Right lobe of liver (tissue), 4 donors: ENCODE results near the gene NAV1.

ENCODE experiments used
- POLR2A ChIP-seq: fragments of 450-650 bp; IDR thresholded peaks from one replicate; pipeline ENCODE4 v1.6.1; 2017; ENCODE audit warnings: antibody characterized with exemption, mild to moderate bottlenecking
- TF ChIP-seq, protein P1 (sequence below), 4 donors: fragments of 200-600 bp in 3 of 4; fragments of 450-650 bp in 1 of 4; IDR thresholded peaks; one replicate each; pipeline versions ENCODE4 v1.5.1 to v1.8.0; 2016 to 2022; ENCODE audit warnings: antibody characterized with exemption in 4 of 4, mild to moderate bottlenecking in 2 of 4
- donor health status: DM: no; HTN: no; CAD: no.
- donor health status: DM: no; HTN: no; CAD: no.
- donor health status: DM: no; HTN: yes; CAD: no.

DNA sequence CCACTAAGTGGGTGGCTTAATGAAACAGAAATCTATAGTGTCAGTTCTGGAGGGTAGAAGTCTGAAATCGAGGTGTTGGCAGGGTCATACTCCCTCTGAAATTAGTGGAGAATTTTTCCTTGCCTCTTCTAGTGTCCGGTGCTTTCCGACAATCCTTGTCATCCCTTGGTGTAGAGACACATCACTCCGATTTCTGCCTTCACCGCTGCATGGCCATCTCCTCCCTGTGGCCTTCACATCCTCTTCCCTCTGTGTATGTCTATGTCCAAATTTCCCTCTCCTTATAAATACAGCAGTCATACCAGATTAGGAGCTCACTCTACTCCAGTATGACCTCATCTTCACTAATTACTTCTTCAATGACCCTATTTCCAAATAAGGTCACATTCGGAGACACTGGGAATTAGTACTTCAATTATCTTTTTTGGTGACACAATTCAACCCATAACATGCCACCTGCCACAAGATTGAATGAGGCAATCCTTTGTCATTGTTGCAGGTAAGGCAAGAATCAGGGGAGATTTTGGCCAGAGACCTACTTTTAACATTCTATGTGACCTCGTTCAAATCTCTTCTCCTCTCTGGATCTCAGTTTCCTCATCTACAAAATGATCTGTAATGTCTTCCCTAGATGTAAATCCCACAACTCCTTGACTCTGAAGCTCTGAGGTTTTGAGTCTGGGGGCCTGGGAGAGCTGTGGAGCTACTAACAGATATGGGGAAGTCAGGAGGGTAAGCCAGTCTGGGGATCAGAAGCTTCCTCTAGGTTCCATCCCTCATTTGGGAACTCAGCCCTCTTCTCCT is 16.1 kb downstream of the NAV1 start:
- TF ChIP-seq, protein P1, sequence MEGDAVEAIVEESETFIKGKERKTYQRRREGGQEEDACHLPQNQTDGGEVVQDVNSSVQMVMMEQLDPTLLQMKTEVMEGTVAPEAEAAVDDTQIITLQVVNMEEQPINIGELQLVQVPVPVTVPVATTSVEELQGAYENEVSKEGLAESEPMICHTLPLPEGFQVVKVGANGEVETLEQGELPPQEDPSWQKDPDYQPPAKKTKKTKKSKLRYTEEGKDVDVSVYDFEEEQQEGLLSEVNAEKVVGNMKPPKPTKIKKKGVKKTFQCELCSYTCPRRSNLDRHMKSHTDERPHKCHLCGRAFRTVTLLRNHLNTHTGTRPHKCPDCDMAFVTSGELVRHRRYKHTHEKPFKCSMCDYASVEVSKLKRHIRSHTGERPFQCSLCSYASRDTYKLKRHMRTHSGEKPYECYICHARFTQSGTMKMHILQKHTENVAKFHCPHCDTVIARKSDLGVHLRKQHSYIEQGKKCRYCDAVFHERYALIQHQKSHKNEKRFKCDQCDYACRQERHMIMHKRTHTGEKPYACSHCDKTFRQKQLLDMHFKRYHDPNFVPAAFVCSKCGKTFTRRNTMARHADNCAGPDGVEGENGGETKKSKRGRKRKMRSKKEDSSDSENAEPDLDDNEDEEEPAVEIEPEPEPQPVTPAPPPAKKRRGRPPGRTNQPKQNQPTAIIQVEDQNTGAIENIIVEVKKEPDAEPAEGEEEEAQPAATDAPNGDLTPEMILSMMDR (IDR thresholded peaks at IDR 0.05), result no peak
- no peak for TF ChIP-seq POLR2A
